T47D (cell line): ENCODE data around the gene TAS2R41.
"Not testable (repeated sequence)": the region's sequence is repeated elsewhere in the genome, so short reads cannot be mapped to it uniquely, and the experiment has no call there.

Experiments used
- DNase-seq, 2 experiments: peaks; one replicate each; pipeline versions ENCODE4 v3.0.0 to v3.0.0-alpha.2; 2011 to 2012; ENCODE audit warnings: low read depth in 1 of 2, low spot score in 1 of 2
- JUND ChIP-seq: IDR thresholded peaks from 2 replicates; pipeline ENCODE4 v1.6.1; 2012; ENCODE audit warnings: low read depth
- in situ Hi-C: cut with HindIII; loops from 2 replicates; pipeline ENCODE4 v1.10.0; 2016; ENCODE audit warnings: low sequenced_read_pairs, low pct_unique_long_range_greater_than_20kb

Gene TAS2R41

GRCh38 chr7:143518941-143519340 lies 41.3 kb downstream of the TAS2R41 start:
- no peak for DNase-seq
- in situ Hi-C loops: no loop called here
- TF ChIP-seq JUND: no peak

- DNase-seq: no peak
- in situ Hi-C loops: no loop called here
- no peak for TF ChIP-seq JUND
Measured at GRCh38 chr7:143519411-143520131, 41.9 kb downstream of the TAS2R41 start.

GRCh38 chr7:143522309-143522916 lies 44.7 kb downstream of the TAS2R41 start:
- DNase-seq, in situ Hi-C loops: not testable (repeated sequence)
